Measurements from ENCODE around the gene DMBT1. TPM values are rescaled to one million over a fixed set of nuclear protein-coding genes. Genes with fewer than 3 reads are reported as not detected.
"Not testable (repeated sequence)": the region's sequence is repeated elsewhere in the genome, so short reads cannot be mapped to it uniquely, and the experiment has no call there.

The DMBT1 gene
- total and polyA plus RNA-seq, 2 experiments from 2014 or later: not detected

DNA sequence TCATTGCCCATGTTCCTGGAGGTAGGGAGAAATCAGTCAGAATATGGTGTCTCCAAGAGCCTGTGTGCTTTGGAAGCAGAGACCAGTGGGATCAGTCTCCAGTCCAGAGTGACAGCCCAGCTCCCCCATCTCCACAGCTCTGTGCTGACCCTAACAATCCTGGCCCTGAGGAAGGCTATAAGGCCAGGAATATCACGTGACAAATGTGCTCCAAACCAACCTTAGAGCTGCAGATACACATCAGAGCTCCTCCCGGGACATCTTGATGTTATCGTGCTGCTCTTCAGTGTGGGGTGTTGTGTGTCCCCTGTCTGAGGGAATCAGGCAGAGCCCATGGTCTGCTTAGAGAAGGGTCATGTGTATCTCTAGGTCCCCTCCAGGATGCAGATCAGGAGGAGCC lies 15.2 kb downstream of the DMBT1 start:
- no peak for DNase-seq (ENCODE audit: low read depth in 1 of 2, low spot score in 1 of 2)
- no peak overlapping the region for H3K4me3 ChIP-seq
- no peaks in the 10 kb centered on the region for H3K36me3 ChIP-seq
- H3K4me1 ChIP-seq (ENCODE audit: low read depth): no peaks in the 10 kb centered on the region
- H3K27ac ChIP-seq: no peak overlapping the region
- no peaks in the 10 kb centered on the region for H3K27me3 ChIP-seq
- TF ChIP-seq, protein P1, sequence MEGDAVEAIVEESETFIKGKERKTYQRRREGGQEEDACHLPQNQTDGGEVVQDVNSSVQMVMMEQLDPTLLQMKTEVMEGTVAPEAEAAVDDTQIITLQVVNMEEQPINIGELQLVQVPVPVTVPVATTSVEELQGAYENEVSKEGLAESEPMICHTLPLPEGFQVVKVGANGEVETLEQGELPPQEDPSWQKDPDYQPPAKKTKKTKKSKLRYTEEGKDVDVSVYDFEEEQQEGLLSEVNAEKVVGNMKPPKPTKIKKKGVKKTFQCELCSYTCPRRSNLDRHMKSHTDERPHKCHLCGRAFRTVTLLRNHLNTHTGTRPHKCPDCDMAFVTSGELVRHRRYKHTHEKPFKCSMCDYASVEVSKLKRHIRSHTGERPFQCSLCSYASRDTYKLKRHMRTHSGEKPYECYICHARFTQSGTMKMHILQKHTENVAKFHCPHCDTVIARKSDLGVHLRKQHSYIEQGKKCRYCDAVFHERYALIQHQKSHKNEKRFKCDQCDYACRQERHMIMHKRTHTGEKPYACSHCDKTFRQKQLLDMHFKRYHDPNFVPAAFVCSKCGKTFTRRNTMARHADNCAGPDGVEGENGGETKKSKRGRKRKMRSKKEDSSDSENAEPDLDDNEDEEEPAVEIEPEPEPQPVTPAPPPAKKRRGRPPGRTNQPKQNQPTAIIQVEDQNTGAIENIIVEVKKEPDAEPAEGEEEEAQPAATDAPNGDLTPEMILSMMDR (IDR thresholded peaks at IDR 0.05; ENCODE audit: low read depth, low read length): no peak
- H3K9me3 ChIP-seq (ENCODE audit: low read depth): no peaks in the 10 kb centered on the region

DNA sequence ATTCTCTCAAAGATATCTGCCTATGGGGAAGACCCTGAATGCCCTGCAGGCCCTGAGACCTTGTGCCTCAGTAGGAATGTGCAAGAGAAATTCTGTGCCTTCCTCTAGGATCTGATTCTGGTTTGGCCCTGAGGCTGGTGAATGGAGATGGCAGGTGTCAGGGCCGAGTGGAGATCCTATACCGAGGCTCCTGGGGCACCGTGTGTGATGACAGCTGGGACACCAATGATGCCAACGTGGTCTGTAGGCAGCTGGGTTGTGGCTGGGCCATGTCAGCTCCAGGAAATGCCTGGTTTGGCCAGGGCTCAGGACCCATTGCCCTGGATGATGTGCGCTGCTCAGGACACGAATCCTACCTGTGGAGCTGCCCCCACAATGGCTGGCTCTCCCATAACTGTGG lies 15.7 kb downstream of the DMBT1 start:
- H3K9me3 ChIP-seq (ENCODE audit: low read depth): no peaks in the 10 kb centered on the region
- TF ChIP-seq, protein P1 (IDR thresholded peaks at IDR 0.05; ENCODE audit: low read depth, low read length): no peak
- no peak overlapping the region for H3K4me3 ChIP-seq
- H3K36me3 ChIP-seq: no peaks in the 10 kb centered on the region
- H3K27ac ChIP-seq: no peak overlapping the region
- no peaks in the 10 kb centered on the region for H3K27me3 ChIP-seq
- H3K4me1 ChIP-seq (ENCODE audit: low read depth): no peaks in the 10 kb centered on the region
- no peak for DNase-seq (ENCODE audit: low read depth in 1 of 2, low spot score in 1 of 2)

DNA sequence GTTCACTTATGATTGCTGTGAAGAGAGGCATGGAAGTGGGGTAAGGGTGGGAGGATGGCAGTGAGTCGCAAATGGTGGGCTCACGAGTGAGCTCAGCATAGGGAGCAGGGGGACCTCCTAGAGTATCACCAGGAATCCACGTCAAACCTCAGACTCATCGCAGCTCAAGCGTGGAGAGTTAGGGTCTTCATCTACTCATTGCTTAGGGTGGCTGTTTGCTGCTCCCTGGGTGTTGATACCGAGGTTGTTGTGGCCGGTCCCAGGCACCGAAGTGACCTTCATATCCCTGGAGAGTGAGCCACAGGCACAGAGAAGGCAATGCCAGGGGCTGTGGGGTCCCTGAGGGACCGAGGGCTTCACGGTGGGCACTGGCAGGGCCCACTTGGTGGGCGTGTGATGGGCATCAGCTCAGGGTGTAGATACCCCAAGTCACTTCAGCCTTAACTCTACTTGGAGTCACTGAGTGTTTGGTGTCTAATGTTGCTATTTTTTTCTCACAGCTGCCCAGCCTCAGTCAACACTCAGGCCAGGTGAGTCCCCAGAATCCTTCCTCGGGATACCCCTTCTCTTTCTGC lies 16.8 kb downstream of the DMBT1 start:
- H3K27ac ChIP-seq: no peak overlapping the region
- H3K4me3 ChIP-seq: no peak overlapping the region
- no peaks in the 10 kb centered on the region for H3K27me3 ChIP-seq
- H3K36me3 ChIP-seq: no peaks in the 10 kb centered on the region
- no peak for DNase-seq (ENCODE audit: low read depth in 1 of 2, low spot score in 1 of 2)
- TF ChIP-seq, protein P1 (IDR thresholded peaks at IDR 0.05; ENCODE audit: low read depth, low read length): no peak
- no peaks in the 10 kb centered on the region for H3K9me3 ChIP-seq (ENCODE audit: low read depth)
- H3K4me1 ChIP-seq (ENCODE audit: low read depth): no peaks in the 10 kb centered on the region

DNA sequence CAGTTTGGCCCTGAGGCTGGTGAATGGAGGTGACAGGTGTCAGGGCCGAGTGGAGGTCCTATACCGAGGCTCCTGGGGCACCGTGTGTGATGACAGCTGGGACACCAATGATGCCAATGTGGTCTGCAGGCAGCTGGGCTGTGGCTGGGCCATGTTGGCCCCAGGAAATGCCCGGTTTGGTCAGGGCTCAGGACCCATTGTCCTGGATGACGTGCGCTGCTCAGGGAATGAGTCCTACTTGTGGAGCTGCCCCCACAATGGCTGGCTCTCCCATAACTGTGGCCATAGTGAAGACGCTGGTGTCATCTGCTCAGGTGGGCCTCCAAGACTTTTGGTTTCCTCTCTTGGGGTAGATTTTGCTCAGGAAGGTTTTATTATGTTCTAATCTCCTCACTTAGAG lies 25.5 kb downstream of the DMBT1 start:
- not testable (repeated sequence) for H3K4me3 ChIP-seq; H3K27me3 ChIP-seq; DNase-seq (ENCODE audit: low read depth in 1 of 2, low spot score in 1 of 2); H3K9me3 ChIP-seq (ENCODE audit: low read depth); H3K27ac ChIP-seq; H3K4me1 ChIP-seq (ENCODE audit: low read depth); H3K36me3 ChIP-seq

DNA sequence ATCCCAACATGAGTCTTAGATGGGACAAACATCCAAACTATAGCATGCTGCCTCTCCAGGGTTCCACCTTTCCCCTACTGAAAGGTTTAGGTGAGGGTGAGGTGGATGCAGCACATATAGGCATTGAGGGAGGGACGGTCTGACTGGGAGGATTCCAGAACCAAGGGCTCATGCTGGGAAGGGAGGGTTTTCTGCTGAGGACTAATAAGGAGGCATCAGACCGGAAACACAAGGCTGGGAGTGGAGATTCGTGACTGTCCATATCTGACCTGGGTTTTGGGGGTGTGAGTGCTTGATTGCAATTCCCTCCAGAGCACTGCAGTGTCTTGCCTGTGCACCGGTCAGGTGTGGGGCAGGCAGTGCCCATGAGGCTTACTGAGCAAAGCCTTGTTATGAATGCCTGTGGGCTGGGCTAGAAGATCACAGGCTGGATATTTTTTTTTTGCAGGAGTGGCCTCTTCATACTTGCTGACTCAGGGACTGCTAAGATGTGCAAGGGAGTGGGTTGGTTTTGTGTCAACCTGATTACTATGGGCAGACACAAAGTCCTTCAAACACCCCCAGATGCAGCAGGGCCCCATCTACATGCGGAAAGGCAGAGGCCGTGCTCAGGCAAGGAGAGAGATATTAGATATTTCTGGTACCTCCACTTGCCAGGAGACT lies 26.7 kb downstream of the DMBT1 start:
- Histone ChIP-seq H3K36me3 (no peaks in the 10 kb centered on the region), H3K4me3 (no peak overlapping the region), H3K9me3 (ENCODE audit: low read depth) (no peaks in the 10 kb centered on the region), H3K27me3 (no peaks in the 10 kb centered on the region), H3K4me1 (ENCODE audit: low read depth) (no peaks in the 10 kb centered on the region), H3K27ac (no peak overlapping the region)
- DNase-seq (ENCODE audit: low read depth in 1 of 2, low spot score in 1 of 2): no peak
- TF ChIP-seq, protein P1 (IDR thresholded peaks at IDR 0.05; ENCODE audit: low read depth, low read length): no peak

DNA sequence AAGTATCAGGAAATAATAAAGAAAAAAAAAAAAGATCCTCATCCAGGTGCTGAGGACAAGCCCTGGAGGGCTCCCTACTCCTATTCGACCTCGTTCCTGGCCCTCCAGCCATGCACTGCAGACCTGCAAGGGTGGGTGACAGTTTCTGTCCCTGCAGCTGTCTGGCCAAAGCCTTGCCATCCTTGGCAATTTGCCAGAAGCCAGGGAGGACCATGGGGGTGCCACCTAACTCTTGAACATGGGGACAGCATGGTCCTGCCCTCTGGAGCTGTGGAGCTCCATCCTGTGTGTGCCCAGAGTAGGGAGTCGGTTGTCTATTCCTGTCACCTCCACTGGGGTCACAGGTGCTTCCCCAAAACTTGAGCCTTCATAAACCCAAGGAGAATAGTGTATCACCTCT lies 27.8 kb downstream of the DMBT1 start:
- Histone ChIP-seq H3K9me3 (ENCODE audit: low read depth) (no peaks in the 10 kb centered on the region), H3K4me1 (ENCODE audit: low read depth) (no peaks in the 10 kb centered on the region), H3K27ac (no peak overlapping the region), H3K36me3 (no peaks in the 10 kb centered on the region), H3K4me3 (no peak overlapping the region), H3K27me3 (no peaks in the 10 kb centered on the region)
- DNase-seq (ENCODE audit: low read depth in 1 of 2, low spot score in 1 of 2): no peak
- TF ChIP-seq, protein P1 (IDR thresholded peaks at IDR 0.05; ENCODE audit: low read depth, low read length): no peak

Measured in cardiac muscle cell (in vitro differentiated cells and primary cell).